NCI-H1694 (cell line): ENCODE data around the gene OR2T29.
"Not testable (repeated sequence)": the region's sequence is repeated elsewhere in the genome, so short reads cannot be mapped to it uniquely, and the experiment has no call there.

Source experiments
- DNase-seq: peaks from one replicate; lab custom pipeline; 2025; lab: John Stamatoyannopoulos, UW

Gene OR2T29

DNA sequence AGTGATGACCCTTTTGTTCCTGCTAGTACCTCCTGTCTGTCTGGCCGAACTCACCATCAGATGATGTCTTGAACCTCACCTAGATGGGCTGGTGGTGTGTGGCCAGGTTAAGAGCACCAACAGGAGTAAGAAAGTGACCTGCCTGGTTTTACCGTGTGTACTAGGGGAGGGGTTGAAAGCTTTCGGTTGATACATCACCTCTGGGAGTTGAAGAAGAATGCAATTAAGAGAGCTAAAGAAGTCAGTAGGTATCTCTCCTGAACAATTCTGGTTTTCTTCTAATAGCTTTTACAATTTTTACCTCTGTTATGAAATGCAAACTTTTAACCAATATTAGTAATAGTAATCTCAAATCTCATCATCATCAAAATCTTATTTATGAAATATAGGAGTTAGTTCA lies at the start of gene OR2T29:
Gene OR2T29, minus strand, starts transcription at position 101 of the 400 bp plus-strand sequence. CDS start 3,281 bp downstream, outside the sequence.
- not testable (repeated sequence) for DNase-seq

GRCh38 chr1:248611883-248612414 lies 49.4 kb upstream of the OR2T29 start:
- DNase-seq = no peak

- DNase-seq = no peak
Measured at GRCh38 chr1:248610301-248610700, 47.7 kb upstream of the OR2T29 start.

- no peak for DNase-seq
Measured at GRCh38 chr1:248599396-248599795, 36.8 kb upstream of the OR2T29 start.

GRCh38 chr1:248597589-248597988 lies 35.0 kb upstream of the OR2T29 start, which contains the start of gene OR2T10:
TSS of gene OR2T10 (minus strand) at chr1:248597700. CDS start at chr1:248593768, 3,932 bp downstream.
- DNase-seq = no peak

DNA sequence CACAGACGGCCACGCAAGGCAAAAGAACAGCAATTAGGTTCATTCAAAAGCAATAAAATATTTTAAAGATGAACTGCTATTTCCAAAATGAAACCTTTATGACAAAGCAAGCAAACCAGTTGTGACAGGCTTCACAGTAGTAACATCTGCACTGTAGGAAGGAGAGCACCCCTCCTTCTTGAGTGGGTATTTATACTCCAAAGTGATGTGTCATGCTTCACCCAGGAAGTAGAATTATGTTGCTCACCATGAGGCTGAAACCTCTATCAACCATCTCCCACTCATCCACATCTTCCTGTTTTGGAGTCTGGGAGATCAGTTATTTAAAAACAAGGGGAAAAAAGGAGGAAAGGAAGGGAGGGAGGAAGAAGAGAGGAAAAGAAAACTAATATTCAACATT lies 34.0 kb upstream of the OR2T29 start:
- no peak for DNase-seq

GRCh38 chr1:248593226-248593625 lies 30.7 kb upstream of the OR2T29 start:
- DNase-seq = no peak

DNA sequence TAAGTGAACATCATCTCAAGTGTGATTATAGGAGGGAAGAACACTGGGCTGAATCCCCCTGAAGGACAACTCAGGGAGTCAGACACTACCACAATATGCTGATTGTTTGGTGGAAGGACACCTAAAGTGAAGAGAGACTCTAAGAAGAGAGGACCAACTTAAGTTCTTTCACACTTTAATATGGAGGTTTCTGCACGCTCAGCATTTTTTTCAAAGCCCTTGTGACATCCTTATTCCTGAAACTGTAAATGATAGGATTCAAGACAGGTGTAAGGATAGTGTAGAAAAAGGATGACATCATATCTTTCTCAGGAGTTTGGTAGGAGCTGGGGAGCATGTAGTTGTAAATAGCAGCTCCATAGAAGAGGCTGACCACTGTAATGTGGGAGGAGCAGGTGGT lies 30.1 kb upstream of the OR2T29 start:
- DNase-seq = no peak

- no peak for DNase-seq
Measured at GRCh38 chr1:248590055-248590454, 27.5 kb upstream of the OR2T29 start.

- no peak for DNase-seq
Measured at GRCh38 chr1:248589334-248589733, 26.8 kb upstream of the OR2T29 start.

- DNase-seq = no peak
Measured at GRCh38 chr1:248585266-248585665, 22.7 kb upstream of the OR2T29 start.

DNA sequence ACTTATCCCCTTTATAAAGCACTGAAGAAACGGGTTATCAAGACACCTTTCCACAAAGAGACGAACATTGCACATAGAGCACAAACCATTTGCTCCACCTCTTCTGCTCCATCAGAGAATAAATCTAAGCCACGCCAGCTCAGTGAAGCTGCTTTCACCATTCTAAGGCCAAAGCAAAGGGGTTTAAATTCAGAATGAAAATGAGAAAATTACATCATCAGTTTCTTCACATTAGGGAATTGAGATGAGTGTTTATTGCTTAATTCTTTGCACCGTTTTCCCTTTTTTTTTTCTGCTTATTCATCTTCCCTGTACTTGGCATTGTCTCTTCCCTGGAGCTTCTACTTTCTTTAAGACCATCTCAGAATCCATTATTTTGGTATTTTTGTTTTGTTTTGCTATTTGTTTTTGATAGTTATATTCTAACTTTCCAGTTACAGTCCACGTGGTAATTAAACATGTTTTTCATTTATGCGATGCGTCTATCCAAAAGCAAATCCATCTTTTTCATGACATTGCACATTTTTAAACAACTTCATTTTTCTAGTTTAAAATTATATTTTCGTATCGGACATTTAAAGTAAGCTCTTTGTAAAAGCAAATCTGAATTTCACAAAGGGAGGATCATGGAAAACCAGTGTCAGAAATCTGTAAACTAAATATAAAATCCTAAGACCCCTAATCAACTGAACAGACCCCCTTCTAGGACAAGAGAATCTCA lies 13.8 kb upstream of the OR2T29 start:
- no peak for DNase-seq

- not testable (repeated sequence) for DNase-seq
Measured at GRCh38 chr1:248574657-248575056, 12.1 kb upstream of the OR2T29 start, which contains the start of gene OR2T34. TSS of gene OR2T34 (minus strand) at chr1:248574757. CDS start at chr1:248574757, 0 bp downstream.

GRCh38 chr1:248573856-248574255 lies 11.3 kb upstream of the OR2T29 start:
- not testable (repeated sequence) for DNase-seq

DNA sequence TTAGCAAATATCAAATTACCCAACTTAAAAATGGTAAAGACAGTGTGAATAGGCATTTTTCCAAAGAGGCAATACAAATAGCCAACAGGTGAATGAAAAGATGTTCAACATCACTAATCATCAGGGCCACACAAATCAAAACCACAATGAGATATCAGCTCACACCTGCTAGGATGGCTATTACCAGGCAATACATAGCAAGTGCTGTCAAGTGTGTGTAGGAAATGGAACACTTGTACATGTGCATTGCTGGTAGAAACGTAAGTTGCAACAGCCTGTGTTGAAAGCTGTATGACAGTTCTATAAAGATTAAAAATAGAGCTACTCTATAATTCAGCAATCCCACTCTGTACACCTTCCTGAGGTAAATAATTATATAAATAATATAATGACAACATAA lies 9.5 kb upstream of the OR2T29 start:
- not testable (repeated sequence) for DNase-seq

DNA sequence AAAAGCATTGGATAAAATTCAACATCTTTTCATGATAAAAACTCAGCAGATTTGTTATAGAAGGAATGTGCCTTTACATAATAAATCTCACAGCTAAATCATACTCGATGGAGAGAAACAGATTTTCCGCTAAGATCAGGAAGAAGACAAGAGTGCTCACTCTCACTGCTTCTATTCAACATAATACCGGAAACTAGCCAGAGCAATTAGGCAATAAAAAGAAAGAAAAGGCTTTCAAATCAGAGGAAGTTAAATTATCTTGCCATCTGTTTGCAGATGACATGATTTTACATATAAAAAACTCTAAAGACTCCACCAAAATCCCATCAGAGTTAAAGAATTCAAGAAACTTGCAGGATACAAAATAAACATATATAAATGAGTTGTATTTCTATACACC lies 8.2 kb upstream of the OR2T29 start:
- DNase-seq = not testable (repeated sequence)

DNA sequence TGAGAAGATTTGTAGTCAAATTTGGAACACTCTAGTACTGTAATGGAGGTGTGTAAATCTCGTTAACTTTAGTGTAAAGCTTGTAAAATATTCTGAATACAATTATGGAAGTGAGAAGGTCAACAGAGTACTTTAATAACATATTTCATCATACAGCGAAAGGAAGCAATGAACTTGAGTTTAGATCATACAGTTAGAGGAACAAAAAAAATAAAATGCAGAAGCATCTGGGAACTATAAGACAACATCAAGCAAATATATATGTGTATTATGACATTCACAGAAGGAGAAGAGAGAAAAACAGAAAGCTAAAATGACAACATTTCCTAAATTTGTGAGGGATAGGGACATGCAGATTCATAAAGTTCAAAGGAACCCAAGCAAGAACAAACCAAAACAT lies 6.5 kb upstream of the OR2T29 start:
- not testable (repeated sequence) for DNase-seq

GRCh38 chr1:248565530-248566373 lies 3.2 kb upstream of the OR2T29 start:
- DNase-seq = not testable (repeated sequence)

GRCh38 chr1:248551027-248551426 lies 11.5 kb downstream of the OR2T29 start:
- not testable (repeated sequence) for DNase-seq

GRCh38 chr1:248547383-248547782 lies 15.2 kb downstream of the OR2T29 start:
- DNase-seq = not testable (repeated sequence)

DNA sequence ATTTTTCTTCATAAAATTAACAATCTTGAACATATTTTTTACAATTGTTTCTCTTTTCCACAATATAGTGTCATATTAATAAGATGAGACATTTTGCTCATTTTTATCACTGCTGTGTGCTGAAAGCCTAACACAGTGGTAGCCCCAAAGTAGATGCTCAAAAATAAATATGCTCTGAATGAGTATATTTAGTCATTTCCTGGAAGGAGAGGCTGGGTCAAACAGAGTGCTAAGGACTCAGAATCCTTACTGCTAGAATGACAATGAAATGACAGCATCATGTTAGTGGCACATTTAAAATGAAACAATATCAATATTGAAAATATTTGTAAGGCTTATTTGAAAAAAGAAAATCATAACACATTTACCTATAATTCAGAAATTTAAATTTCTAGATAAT lies 25.1 kb downstream of the OR2T29 start:
- not testable (repeated sequence) for DNase-seq

GRCh38 chr1:248521856-248522255 lies 40.7 kb downstream of the OR2T29 start:
- no peak for DNase-seq

GRCh38 chr1:248510217-248510616 lies 52.4 kb downstream of the OR2T29 start:
- DNase-seq = not testable (repeated sequence)
